Osteoblast (primary cell): Measurements from ENCODE around the gene ZNF41. TPM values are rescaled to one million over a fixed set of nuclear protein-coding genes. Genes with fewer than 3 reads are reported as not detected.

ENCODE experiments used
- DNase-seq: peaks from one replicate; pipeline ENCODE4 v3.0.0; 2011; ENCODE audit warnings: low spot score, mixed read lengths; ENCODE audit not compliant: insufficient read length; ENCODE audit errors: missing footprints
- H2AFZ ChIP-seq: 2 replicates; pipeline ENCODE4 v1.6.0; 2011; ENCODE audit warnings: mild to moderate bottlenecking, low read length
- H3K27ac ChIP-seq: 2 replicates; pipeline ENCODE4 v1.5.1; 2011; ENCODE audit warnings: mild to moderate bottlenecking, low read depth, low read length, moderate library complexity
- H3K27me3 ChIP-seq: 2 replicates; pipeline ENCODE4 v1.6.0; 2012; ENCODE audit warnings: mild to moderate bottlenecking, control low read depth, inconsistent platforms, low read length, moderate library complexity; ENCODE audit not compliant: insufficient read depth
- H3K36me3 ChIP-seq: 2 replicates; pipeline ENCODE4 v1.5.1; 2011; ENCODE audit warnings: mild to moderate bottlenecking, low read length, control low read depth, moderate library complexity; ENCODE audit not compliant: insufficient read depth
- H3K4me1 ChIP-seq: 2 replicates; pipeline ENCODE4 v1.5.1; 2011; ENCODE audit warnings: mild to moderate bottlenecking, low read length, control low read depth, moderate library complexity; ENCODE audit not compliant: insufficient read depth
- H3K4me2 ChIP-seq: 2 replicates; pipeline ENCODE4 v1.6.0; 2011; ENCODE audit warnings: mild to moderate bottlenecking, low read length; ENCODE audit not compliant: insufficient read depth
- H3K4me3 ChIP-seq: fragments of 200-600 bp; sonication (generic); 3 replicates; pipeline ENCODE4 v1.5.1; 2012; ENCODE audit warnings: mild to moderate bottlenecking, low read length, inconsistent platforms; ENCODE audit not compliant: insufficient read depth
- H3K79me2 ChIP-seq: 2 replicates; pipeline ENCODE4 v1.6.0; 2012; ENCODE audit warnings: mild to moderate bottlenecking, low read length, control low read depth, inconsistent platforms; ENCODE audit not compliant: insufficient read depth
- H3K9me3 ChIP-seq: 2 replicates; pipeline ENCODE4 v1.5.1; 2011; ENCODE audit warnings: low read depth, low read length, control low read depth
- H4K20me1 ChIP-seq: 2 replicates; pipeline ENCODE4 v1.6.0; 2012; ENCODE audit warnings: mild to moderate bottlenecking, low read length, control low read depth; ENCODE audit not compliant: insufficient read depth
- total RNA-seq: library from RNA; depleted of rRNA; stranded (reverse); fragments of >200 nt; gene quantifications from 2 replicates; pipeline ENCODE4 v1.2.3, GENCODE V29; 2012
- TF ChIP-seq, protein P1 (sequence below): IDR thresholded peaks from 2 replicates; pipeline ENCODE4 v1.5.1; 2011; ENCODE audit warnings: mild to moderate bottlenecking, low read depth, low read length, moderate library complexity; ENCODE audit errors: extremely low read depth

Gene ZNF41
- total RNA-seq, 1 donor = 9.0 TPM

DNA sequence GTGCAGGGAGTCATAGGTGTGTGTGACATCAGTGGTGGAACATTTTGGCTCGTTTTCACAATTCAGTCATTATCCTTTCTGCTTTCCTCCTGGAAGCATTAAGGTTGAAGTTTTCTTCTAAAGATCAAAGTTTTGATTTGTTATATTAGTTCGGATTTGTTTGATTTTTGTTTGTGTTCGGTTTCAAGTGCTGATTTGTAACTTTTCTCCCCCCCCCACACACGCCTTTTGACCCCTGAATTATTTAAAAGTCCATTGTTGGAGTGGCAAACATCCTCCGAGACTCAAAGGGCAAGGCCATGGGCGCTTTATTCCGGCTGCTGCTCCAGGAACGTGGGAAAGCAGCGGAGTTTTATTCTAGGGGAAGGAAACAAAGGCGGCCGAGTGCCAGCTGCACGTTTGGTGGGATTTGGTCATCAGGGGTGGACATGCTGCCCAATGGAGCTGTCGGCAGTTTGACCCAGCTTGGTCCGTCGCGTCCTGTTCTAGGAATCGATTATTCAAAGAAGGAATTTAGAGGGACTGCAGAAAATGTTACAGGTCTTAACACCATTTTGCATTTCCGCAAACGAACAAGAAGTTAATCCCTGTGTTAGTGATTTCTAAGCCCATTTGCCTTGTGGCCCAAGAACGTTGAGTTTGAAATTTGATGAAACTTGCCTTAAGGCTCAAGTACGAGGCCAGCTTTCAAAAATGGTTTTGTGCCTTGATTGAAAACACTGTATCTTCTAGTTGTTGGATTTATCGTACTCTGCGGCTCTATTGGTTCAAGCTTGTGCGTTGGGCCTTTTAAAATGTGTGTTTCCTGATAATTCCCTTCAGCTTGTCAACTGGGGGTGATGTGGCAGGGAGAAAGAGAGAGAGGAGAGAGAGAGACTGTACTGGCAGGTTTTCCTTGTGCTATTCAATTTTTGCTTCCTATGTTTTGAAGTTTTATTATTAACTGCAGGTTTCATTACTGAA, 565 bp upstream of the ZNF41 start:
- Histone ChIP-seq H3K27ac (peak overlapping the region; percentile 70), H3K36me3 (no peaks in the 10 kb centered on the region), H3K4me3 (peak overlapping the region; percentile 80), H2AFZ (peak overlapping the region; percentile 61), H3K79me2 (peaks cover 30% of the 10 kb centered on the region), H3K9me3 (no peaks in the 10 kb centered on the region), H3K27me3 (no peaks in the 10 kb centered on the region), H3K4me2 (peak overlapping the region; percentile 93), H3K4me1 (peaks cover 12% of the 10 kb centered on the region), H4K20me1 (no peaks in the 10 kb centered on the region)
- TF ChIP-seq, protein P1, sequence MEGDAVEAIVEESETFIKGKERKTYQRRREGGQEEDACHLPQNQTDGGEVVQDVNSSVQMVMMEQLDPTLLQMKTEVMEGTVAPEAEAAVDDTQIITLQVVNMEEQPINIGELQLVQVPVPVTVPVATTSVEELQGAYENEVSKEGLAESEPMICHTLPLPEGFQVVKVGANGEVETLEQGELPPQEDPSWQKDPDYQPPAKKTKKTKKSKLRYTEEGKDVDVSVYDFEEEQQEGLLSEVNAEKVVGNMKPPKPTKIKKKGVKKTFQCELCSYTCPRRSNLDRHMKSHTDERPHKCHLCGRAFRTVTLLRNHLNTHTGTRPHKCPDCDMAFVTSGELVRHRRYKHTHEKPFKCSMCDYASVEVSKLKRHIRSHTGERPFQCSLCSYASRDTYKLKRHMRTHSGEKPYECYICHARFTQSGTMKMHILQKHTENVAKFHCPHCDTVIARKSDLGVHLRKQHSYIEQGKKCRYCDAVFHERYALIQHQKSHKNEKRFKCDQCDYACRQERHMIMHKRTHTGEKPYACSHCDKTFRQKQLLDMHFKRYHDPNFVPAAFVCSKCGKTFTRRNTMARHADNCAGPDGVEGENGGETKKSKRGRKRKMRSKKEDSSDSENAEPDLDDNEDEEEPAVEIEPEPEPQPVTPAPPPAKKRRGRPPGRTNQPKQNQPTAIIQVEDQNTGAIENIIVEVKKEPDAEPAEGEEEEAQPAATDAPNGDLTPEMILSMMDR = no peak
- peak; percentile 65 for DNase-seq

DNA sequence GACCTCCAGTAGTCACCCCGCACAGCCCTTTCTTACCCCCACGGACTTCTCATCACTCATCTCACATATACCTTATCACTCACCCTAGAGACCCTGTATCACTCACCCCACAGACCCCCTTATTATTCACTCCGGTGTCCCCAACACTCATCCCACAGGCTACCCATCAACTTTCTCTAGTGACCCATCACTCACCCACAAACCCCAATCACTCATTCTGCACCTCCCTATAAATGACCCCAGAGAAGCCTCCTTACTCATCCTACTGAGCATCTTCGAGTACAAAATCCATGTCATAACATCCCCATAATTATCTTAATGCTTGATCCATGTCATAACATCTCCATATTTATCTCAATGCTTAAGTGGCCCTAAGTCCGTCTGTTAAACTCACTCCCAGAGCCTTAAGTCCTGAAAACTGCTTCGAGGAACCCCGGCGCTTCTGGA, 934 bp downstream of the ZNF41 start:
- Histone ChIP-seq H3K36me3 (no peaks in the 10 kb centered on the region), H3K4me1 (peaks cover 12% of the 10 kb centered on the region), H4K20me1 (no peaks in the 10 kb centered on the region), H3K27me3 (no peaks in the 10 kb centered on the region), H3K9me3 (no peaks in the 10 kb centered on the region), H2AFZ (peak overlapping the region; percentile 80), H3K4me2 (peak overlapping the region; percentile 93), H3K79me2 (peaks cover 42% of the 10 kb centered on the region), H3K27ac (peak overlapping the region; percentile 70), H3K4me3 (peak overlapping the region; percentile 80)
- DNase-seq = peak; percentile 85
- TF ChIP-seq, protein P1 = no peak

DNA sequence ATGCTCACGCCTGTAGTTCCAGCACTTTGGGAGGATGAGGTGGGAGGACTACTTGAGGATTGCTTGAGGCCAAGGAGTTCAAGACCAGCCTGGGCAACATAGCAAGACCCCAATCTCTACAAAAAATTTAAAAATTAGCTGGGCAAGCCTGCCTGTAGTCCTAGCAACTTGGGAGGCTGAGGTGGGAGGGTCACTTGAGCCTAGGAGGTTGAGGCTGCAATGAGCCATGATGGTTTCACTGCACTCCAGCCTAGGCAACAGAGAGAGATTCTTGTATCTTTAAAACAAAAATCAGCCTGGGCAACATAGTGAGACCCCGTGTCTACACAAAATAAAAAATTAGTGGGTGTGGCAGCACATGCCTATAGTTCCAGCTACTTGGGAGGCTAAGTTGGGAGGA, 1.9 kb downstream of the ZNF41 start:
- Histone ChIP-seq H3K79me2 (peaks cover 42% of the 10 kb centered on the region), H4K20me1 (no peaks in the 10 kb centered on the region), H3K4me1 (peaks cover 12% of the 10 kb centered on the region), H3K4me3 (no peak overlapping the region), H3K36me3 (no peaks in the 10 kb centered on the region), H3K4me2 (no peak overlapping the region), H3K27me3 (no peaks in the 10 kb centered on the region), H3K9me3 (no peaks in the 10 kb centered on the region), H3K27ac (no peak overlapping the region), H2AFZ (no peak overlapping the region)
- DNase-seq = no peak
- TF ChIP-seq, protein P1 = no peak

DNA sequence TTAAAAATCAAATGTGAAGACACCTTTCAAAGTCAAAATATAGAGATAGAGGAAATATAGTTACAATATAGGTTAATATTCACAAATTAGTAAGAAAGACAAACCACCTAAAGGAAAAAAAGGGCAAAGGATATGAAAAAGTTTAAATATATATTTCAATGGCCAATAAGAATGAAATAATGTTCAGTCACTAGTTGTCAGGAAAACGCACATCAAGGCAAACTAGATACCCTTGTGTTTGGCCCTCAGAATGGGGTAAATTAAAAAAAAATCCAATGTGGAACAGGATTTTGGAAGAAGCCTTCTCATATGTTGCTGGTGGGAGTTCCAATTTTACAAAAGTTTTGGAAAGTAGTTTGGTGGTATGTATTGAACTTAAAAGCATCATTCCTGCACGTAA, 2.4 kb downstream of the ZNF41 start:
- H2AFZ ChIP-seq = no peak overlapping the region
- no peaks in the 10 kb centered on the region for H3K27me3 ChIP-seq
- H3K4me2 ChIP-seq = no peak overlapping the region
- no peak overlapping the region for H3K4me3 ChIP-seq
- no peak for DNase-seq
- H3K9me3 ChIP-seq = no peaks in the 10 kb centered on the region
- peaks cover 12% of the 10 kb centered on the region for H3K4me1 ChIP-seq
- no peak overlapping the region for H3K27ac ChIP-seq
- H3K36me3 ChIP-seq = no peaks in the 10 kb centered on the region
- no peaks in the 10 kb centered on the region for H4K20me1 ChIP-seq
- TF ChIP-seq, protein P1 = no peak
- H3K79me2 ChIP-seq = peaks cover 45% of the 10 kb centered on the region
